Stimulated activated CD4-positive, alpha-beta T cell treated with anti-CD3 and anti-CD28 coated beads, Interleukin-1b, Interleukin-23, amount 100 ng/mL, for 4 hours (primary cell): ENCODE data around the gene PTPRA.
"Not testable (repeated sequence)": the region's sequence is repeated elsewhere in the genome, so short reads cannot be mapped to it uniquely, and the experiment has no call there.

Experiments
- DNase-seq, 2 donors: peaks; one replicate each; pipeline ENCODE4 v3.0.0-alpha.2; 2020; ENCODE audit warnings: low read depth in 2 of 2

Gene PTPRA

DNA sequence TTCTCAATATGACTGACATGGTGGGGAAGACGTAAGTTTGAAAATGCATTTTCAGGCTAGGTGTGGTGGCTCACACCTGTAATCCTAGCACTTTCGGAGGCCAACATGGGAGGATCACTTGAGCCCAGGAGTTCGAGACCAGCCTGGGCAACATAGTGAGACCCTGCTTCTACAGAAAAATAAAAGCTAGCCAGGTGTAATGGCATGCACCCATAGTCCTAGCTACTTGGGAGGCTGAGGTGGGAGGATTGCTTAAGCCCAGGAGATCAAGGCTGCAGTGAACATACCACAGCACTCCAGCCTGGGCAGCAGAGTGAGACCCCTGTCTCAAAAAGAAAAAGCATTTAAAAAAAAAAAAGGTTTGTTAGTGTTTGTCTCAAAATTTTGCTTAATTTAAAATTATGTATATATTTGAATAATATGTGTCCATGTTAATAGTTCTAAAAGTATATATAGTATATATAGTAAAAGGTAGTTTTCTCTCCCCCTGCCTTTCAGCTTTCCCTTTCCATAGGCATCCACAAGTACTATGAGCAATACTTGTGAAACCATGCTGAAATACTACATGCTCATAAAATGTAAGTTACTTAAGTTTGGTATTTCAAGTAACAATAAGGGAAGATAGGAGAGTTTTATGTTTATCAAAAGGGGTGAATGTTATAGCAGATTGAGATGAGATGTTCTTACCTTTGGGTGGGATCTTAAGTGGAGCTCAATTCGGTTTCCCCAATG, 15.1 kb downstream of the PTPRA start:
- DNase-seq = no peak

DNA sequence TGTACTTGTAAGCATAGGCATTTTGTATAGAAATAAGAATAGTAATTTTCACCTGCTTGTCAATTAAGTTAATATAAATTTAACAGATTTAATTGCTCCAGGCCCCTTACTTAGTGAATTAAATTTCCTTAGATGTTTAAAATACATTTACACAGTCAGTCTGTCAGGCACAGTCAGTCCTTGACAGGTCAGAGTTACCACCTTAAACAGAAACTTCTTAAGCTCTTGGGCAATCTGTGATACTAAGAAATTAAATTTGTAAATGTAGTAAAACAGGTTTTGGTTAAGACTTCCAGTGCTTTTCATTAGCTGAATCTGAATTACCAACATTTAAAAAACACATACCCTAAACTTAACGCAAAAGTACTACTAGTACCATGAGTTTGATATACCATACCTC, 15.9 kb downstream of the PTPRA start:
- no peak for DNase-seq

DNA sequence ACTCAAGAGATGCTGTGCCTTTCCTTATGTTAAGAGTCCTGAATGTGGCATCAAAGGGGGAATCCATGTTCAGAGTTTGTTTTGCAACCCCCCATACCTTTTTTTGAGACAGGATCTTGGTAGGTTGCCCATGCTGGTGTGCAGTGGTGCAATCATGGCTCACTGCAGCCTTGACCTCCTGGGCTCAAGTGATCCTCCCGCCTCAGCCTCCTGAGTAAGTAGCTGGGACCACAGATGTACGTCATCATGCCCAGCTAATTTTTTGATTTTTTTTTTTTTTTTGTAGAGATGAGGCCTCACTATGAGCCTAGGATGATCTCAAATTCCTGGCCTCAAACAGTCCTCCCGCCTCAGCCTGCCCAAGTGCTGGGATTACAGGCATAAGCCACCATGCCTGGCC, 16.5 kb downstream of the PTPRA start:
- DNase-seq = no peak

DNA sequence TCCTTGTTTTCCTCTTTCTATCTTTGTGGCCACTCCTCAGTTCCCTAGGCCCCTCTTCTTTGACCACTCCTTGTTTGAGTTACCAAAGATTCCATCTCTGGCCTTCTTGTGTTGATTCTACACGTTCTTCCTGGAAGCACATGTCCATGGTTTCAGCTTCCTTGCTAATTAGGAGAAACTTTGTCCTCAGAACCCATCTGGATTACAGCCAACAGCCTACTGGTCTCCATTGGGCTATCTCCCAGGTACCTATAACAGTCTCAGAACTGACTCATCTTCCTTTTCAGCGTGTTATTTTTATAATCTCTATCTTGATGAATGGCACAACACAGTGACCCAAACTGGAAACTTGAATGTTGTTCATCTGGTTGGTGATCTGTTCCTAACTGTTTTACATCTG, 17.5 kb downstream of the PTPRA start:
- no peak for DNase-seq

DNA sequence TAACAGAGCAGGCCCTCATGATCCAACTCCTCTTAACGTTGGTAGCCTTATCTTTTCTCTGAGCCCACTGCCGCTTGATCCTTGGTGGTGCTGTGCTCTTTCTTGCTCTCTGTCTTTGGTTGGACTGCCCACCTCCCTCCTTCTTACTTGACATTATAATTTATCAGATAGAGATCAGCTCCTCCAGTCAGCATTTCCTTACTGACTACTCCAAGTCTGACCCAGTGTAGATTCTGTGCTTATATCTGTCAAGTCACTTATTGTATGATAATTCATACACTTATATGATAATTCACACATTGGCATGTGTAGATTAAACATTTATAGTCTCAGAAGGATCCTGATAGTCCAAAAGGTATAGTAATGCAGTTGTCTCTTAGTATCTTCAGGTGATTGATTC, 18.1 kb downstream of the PTPRA start:
- DNase-seq = no peak

DNA sequence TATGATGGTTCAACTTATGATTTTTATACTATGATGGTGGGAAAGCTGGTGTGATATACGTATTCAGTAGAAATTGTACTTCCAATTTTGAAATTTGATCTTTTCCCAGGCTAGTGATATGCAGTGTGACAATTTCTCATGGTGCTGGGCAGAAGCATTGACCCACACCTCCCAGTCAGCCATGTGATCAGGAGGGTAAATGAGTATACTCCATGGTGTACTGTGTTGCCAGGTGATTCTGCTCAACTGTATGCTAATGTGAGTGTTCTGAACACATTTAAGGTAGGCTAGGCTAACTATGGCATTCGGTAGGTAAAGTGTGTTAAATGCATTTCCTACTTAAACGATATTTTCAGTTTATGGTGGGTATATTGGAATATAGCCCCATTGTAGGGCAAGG, 19.1 kb downstream of the PTPRA start:
- no peak for DNase-seq

DNA sequence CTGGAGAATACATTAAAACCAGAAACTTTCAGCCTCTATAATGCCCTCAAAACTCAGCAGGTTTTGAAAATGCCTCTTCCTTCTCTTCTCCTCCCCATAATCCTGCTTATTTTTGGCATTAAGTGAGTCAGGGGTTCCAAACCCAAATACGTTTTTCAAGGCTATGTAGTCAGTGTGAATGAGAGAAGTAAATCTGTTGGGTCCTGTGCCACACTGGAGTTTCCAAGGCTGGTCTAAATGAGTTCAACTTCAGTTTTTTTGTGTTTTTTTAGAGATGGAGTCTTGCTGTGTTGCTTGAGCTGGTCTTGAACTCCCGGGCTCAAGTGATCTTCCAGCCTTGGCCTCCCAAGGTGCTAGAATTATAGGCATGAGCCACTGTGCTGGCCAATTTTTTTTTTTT, 20.9 kb downstream of the PTPRA start:
- no peak for DNase-seq

DNA sequence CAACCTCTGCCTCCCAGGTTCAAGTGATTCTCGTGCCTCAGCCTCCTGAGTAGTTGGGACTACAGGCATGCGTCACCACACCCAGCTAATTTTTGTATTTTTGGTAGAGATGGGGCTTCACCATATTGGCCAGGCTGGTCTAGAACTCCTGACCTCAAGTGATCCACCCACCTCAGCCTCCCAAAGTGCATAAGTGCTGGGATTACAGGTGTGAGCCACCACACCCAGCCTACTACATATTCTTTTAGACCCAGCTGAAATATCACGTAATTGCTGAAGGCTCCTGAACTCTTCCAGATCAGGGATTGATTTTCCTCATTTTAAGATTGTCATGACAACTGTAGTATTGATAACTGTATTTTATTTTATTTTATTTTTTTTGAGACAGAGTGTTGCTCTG, 21.9 kb downstream of the PTPRA start:
- not testable (repeated sequence) for DNase-seq

DNA sequence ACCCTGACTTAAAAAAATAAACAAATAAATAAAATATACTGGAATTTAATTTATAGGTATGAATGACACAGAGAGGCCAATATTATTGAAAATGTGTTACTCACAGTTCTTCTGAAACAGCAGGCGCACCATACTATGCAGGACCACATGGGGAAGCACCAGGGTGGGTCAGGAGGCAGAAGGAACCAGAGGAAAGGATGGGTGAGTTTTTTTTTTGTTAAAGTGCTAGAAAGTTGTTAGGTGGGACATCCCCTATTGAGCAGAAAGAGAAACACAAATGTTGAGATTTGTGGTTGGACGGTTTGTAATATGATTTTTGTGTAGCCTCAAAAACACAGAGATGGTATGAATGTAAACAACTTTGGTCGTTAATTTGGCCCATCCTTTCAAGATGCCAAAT, 26.0 kb downstream of the PTPRA start:
- DNase-seq = no peak

DNA sequence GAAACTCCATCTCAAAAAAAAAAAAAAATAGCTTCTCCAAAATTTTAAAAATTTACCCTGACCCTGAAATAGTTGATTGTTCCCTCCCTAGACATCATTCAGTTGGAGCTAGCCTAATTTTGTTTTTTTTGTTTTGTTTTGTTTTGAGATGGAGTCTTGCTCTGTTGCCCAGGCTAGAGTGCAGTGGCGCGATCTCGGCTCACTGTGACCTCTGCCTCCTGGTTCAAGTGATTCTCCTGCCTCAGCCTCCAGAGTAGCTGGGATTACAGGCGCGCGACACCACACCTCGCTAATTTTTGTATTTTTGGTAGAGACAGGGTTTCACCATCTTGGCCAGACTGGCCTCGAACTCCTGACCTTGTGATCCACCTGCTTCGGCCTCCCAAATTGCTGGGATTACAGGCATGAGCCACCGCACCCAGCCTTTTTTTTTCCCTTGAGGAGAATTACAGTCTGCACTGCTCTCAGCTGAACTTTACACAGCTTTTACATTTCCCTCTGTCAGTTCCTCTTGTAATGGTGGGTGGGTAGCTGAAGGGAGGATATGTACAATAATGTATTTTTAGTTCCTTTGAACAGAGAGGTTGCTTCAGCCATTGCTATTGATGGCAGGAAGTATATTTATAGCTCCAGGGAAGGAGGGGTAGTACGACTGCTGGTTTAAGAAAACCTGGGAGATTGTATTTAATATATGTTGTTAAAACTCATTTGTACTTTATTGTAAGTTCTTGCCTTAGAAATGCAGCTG, 27.7 kb downstream of the PTPRA start:
- no peak for DNase-seq

DNA sequence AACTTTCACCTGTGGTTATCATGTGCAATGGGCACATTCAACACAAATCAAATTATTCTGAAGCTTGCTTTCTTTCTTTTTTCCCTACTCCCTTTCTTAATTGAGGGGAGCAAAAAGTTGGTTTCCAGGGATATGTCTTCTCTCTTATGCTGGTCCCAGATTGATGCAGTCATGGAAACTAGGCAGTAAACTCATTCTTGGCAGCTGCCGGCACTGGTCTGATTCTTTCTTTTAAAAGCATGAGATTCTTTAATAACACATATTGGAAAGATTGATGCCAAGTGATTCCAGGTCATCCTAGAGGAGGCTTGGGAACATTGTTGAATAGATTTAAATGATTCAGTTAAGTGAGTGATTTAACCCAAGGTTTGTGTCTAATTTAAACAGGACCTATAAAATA, 29.0 kb downstream of the PTPRA start:
- DNase-seq = no peak

DNA sequence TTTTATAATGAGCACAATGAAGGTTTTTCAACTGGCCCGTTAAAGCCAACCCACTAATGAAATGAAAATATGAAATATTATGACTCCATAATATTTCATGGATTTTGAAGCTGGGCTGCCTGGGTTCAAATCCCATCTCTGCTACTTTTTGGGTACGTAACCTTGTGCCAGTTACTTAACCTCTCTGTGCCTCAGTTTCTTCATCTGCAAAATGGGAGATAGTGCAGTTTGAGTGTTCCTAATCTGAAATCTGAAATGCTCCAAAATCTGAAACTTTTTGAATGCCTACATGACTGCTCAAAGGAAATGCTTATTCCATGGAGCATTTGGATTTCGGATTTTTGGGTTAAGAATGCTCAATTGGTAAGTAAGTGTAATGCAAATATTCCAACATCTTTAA, 29.5 kb downstream of the PTPRA start:
- DNase-seq = no peak

DNA sequence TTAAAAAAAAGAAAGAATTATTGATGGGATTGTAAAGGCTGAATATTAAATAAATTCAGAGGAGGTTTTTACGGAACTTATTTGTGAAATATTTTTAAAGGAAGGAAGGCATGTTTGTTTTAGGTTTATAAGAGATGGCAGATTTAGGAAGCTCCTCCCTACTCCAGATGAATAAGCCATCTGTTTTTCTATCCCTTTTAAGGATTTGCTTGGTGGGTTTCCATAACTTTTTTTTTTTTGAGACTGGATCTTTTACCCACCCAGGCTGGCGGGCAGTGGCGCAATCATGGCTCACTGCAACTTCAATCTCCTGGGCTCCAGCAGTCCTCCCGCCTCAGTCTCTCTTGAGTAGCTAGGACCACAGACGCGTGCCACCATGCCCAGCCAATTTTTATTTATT, 30.4 kb downstream of the PTPRA start:
- no peak for DNase-seq

DNA sequence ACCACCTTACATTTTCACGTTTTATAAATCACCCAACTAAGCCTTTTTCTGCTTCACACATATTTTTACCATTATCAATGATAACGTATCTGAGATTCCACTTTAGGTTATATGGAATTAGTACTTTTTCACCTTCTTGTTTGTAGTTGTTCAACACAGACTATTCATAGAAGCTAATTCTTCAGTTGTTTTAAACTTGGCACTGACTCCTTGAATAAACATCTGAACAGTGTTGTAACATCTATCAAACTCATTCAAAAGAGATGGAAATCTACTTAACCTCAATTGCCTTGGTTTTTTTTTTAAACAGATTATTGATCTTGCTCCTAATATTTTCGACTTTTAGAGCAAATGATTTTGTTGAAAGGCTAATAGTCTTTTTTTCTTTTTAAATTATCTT, 34.2 kb downstream of the PTPRA start:
- DNase-seq = no peak

DNA sequence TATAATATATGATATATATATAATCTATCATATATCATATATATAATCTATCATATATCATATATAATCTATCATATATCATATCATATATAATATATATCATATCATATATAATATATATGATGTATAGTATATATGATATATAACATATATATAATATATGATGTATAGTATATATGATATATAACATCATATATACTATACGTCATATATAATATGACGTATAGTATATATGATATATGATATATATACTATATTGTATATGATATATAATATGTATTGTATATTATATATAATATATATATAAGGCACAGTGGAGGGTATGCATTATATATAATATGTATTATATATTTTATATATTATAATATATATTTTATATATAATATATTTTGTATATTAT, 36.7 kb downstream of the PTPRA start:
- DNase-seq = no peak

DNA sequence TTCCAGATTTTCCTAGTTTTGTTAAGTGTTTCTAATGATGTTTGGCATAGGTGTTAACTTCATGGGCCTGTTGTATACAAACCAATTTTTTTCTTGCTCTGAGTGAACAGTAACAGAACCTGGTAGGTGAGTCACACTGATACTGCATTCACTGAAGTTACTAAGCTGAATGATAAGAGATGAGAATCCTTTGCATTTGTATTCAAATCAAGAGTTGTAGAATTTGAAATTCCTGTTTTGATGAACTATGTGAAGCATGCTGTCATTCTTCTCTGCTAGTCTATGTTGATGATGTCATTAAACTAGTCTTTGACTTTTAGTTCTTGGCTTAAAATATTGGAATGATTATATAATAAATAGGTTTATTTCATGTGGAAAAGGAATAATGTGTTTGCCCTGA, 37.9 kb downstream of the PTPRA start:
- no peak for DNase-seq

DNA sequence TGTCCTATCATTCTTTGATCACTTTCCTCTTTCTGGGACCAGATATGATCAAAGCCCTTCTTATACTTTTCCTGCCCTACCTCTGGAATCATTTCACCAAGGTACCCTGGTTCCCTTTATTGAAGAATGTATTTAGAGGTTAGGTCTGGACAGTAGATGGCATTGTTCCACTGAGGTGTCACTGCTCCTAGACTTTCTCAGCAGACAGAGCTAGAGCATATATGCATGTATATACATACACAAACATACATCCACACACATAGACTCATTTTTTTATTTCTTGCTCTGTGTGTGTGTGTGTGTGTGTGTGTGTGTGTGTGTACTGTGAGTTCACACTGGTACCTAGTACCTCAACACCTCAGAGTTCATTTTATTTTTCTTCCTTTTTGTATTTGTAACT, 40.9 kb downstream of the PTPRA start:
- no peak for DNase-seq

DNA sequence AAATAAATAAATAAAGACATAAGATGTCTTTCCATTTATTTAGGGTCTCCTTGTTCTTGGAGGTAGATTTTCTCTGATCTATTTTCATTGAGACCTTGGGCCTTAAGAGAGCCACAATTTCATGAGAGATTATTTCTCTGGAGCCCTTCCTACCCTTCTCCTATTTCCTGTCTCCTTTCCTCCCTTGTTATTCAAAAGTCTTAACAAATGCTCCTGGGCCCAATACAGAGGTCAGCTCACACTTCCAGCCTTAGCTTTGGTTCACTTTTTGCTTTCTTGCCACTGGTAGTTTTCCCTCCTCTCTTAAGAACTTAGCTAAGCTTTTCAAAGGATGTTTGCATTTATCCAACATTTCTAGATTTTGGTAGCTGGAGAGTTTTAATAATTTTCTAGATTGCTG, 44.0 kb downstream of the PTPRA start:
- DNase-seq = no peak

DNA sequence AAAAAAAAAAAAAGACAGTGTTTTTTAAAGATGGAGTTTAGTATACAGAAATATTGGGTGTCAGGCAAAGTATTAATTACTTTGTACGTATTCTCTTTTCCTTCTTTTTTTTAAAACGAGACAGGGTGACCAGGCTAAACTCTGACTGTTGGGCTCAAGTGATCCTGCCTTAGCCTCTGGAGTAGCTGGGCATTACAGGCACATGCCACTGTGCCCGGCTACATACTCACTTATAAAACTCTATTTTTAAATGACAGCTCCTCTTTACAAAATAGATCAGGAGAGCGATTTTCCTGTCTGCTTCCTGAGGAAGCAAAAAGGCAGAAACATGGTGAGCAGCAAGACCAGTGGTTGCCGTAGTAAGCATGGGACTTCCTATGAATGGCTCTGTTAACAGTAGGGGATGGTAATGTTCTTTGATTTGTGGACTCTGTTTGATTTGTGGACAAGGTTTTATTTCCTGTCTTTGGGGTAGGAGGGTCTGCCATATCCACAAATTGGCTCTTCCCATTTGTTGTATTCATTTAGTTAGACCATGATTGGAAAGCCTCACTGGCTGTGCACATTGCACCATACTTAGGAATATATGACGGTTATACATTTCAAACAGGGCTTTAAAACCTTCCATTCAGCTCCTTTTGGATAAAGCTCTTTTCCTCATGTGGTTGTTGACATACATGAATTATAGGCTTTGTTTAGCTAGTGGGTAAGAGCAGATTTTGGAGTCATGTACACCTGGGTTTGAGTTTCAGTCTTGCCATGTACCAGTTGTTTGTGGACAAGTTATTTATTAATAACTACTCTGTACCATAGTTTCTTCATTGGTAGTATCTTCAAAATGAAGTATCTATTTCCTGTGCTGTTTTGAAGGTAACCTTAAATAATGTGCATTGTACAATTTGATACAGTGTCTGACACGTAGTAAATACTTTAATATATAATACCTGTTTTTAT, 45.1 kb downstream of the PTPRA start:
- no peak for DNase-seq

DNA sequence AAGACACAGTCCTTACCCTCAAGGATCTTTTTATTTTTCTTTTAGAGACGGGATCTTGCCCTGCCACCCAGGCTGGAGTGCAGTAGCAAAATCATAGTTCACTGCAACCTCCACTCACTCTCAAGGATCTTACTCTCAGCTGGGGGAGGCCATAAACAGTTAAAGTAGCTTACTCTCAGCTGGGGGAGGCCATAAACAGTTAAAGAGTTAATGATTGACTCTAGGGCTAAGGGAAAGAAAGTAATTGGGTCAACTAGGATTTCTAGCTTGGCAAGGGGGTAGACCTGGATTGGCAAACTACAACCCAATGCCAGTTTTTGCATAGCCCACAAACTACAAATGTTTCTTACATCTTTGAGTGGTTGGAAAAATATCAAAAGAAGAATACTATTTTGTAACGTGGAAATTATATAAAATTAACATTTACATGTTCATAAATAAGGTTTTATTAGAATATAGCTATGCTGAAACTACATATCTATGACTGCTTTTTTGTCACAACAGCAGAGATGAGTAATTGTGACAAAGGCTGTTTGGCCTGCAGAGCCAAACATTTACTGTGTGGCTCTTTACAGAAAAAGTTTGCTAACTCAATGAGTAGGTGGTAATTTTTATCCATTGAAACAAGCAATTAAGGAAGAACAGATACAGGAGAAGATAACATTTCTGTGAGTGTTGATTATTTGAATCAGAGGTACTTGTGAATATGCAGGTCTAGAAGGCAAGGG, 46.4 kb downstream of the PTPRA start:
- no peak for DNase-seq

DNA sequence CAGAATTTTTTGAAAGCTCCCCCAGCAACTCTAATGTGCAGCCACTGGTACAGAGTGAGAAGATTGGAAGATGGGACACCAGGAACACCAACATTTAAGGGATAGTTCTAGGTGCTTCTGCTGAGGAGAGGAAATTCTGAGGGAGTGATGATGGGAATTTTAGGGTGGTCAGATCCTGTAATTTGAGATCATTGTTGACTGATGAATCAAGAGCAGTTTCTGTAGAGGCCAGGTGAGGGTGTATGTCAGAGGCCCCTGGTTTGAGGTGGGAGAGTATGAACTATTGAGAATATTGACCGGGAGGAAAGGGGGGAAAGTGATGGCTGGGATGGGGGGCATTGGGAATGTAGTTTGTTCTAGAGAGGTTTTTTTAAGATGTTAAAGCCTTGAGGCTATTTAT, 47.2 kb downstream of the PTPRA start:
- no peak for DNase-seq

DNA sequence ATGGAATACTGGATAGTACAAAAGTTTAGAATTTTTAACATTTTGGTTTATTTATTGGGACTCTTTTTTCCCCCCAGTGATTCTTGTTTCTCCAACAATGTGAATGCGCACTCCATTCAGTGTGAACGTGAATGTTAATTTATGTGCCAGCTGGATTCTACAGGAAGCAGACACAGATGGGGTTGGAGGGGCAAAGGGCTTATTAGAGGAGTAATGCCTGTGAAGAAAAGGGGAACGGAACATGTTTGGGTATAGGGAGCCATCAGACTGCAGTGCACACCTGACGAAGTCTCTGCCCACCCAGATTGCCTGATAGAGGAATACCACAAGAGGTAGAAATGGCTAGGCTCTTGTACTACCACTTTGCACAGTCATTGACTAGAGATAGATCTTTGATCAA, 48.2 kb downstream of the PTPRA start:
- no peak for DNase-seq
